CD14-positive monocyte (primary cell): ENCODE data around the gene SLC4A5. TPM values are rescaled to one million over a fixed set of nuclear protein-coding genes. Genes with fewer than 3 reads are reported as not detected.

ENCODE experiments used
- DNase-seq, 3 donors: peaks; one replicate each; pipeline ENCODE4 v3.0.0-alpha.2; 2011 to 2022
- H2AFZ ChIP-seq: 2 replicates; pipeline ENCODE4 v1.6.0; 2012; ENCODE audit warnings: mild to moderate bottlenecking, low read depth, low read length, inconsistent platforms; ENCODE audit not compliant: insufficient read depth, poor library complexity, severe bottlenecking
- H3K27ac ChIP-seq, 2 donors: 1 replicate in 1 of 2; 2 replicates in 1 of 2; pipeline ENCODE4 v1.5.1; 2012 to 2013; ENCODE audit warnings: low read length in 2 of 2, control low read depth in 1 of 2, inconsistent platforms in 1 of 2, low read depth in 1 of 2, mild to moderate bottlenecking in 1 of 2
- H3K27me3 ChIP-seq, 2 donors: one replicate each; pipeline versions ENCODE4 v1.6.0 to v1.6.1; 2011 to 2013; ENCODE audit warnings: low read length in 2 of 2; ENCODE audit not compliant: control insufficient read depth in 2 of 2, insufficient read depth in 2 of 2
- H3K36me3 ChIP-seq, 2 donors: replicated peaks in 1 of 2; 1 replicate in 1 of 2; 2 replicates in 1 of 2; pipeline versions ENCODE4 v1.5.1 to v1.6.1; 2012 to 2013; ENCODE audit warnings: low read length in 2 of 2, control low read depth in 1 of 2, inconsistent platforms in 1 of 2, mild to moderate bottlenecking in 1 of 2; ENCODE audit not compliant: insufficient read depth in 2 of 2, control insufficient read depth in 1 of 2
- H3K4me1 ChIP-seq, 2 donors: 1 replicate in 1 of 2; 2 replicates in 1 of 2; pipeline versions ENCODE4 v1.5.1 to v1.6.1; 2012 to 2013; ENCODE audit warnings: low read length in 2 of 2, control low read depth in 1 of 2, inconsistent platforms in 1 of 2, mild to moderate bottlenecking in 1 of 2, moderate library complexity in 1 of 2; ENCODE audit not compliant: insufficient read depth in 2 of 2, control insufficient read depth in 1 of 2
- H3K4me2 ChIP-seq: replicated peaks from 2 replicates; pipeline ENCODE3; 2012; ENCODE audit warnings: low read length, moderate library complexity, mild to moderate bottlenecking; ENCODE audit not compliant: poor library complexity, severe bottlenecking; ENCODE audit errors: extremely low read depth
- H3K4me3 ChIP-seq, 3 experiments: fragments of 200-600 bp in 1 of 3; sonication (generic) in 1 of 3; replicated peaks in 1 of 3; 1 replicate in 2 of 3; 2 replicates in 1 of 3; pipeline ENCODE4 v1.5.1; 2011 to 2013; ENCODE audit warnings: low read length in 3 of 3, mild to moderate bottlenecking in 3 of 3, control low read depth in 2 of 3, low read depth in 2 of 3, inconsistent platforms in 1 of 3, moderate library complexity in 1 of 3
- H3K79me2 ChIP-seq: 2 replicates; pipeline ENCODE4 v1.6.0; 2012; ENCODE audit warnings: mild to moderate bottlenecking, control low read depth, inconsistent platforms, low read length, moderate library complexity; ENCODE audit not compliant: insufficient read depth
- H3K9ac ChIP-seq: 2 replicates; pipeline ENCODE4 v1.6.0; 2017; ENCODE audit warnings: low read length, mild to moderate bottlenecking; ENCODE audit not compliant: insufficient read depth, poor library complexity, severe bottlenecking
- H3K9me3 ChIP-seq, 2 donors: replicated peaks in 1 of 2; 1 replicate in 1 of 2; 2 replicates in 1 of 2; pipeline versions ENCODE4 v1.5.1 to v1.6.1; 2012 to 2013; ENCODE audit warnings: low read length in 2 of 2, control low read depth in 1 of 2; ENCODE audit not compliant: control insufficient read depth in 1 of 2, insufficient read depth in 1 of 2
- H4K20me1 ChIP-seq: 2 replicates; pipeline ENCODE4 v1.6.0; 2012; ENCODE audit warnings: mild to moderate bottlenecking, low read length, control low read depth, moderate library complexity; ENCODE audit not compliant: insufficient read depth
- H3K27ac Mint-ChIP-seq, 7 donors: one replicate each; pipeline ENCODE4 v1.8.0; 2020; ENCODE audit warnings: mild to moderate bottlenecking in 7 of 7, mixed read lengths in 7 of 7, moderate library complexity in 6 of 7, inconsistent platforms in 2 of 7
- H3K27me3 Mint-ChIP-seq, 3 donors: one replicate each; pipeline ENCODE4 v1.8.0; 2021 to 2022; ENCODE audit warnings: low read depth in 3 of 3, mild to moderate bottlenecking in 3 of 3, mixed read lengths in 3 of 3, moderate library complexity in 3 of 3, inconsistent platforms in 1 of 3
- H3K36me3 Mint-ChIP-seq, 2 donors: one replicate each; pipeline ENCODE4 v1.8.0; 2020; ENCODE audit warnings: mixed read lengths in 2 of 2, inconsistent platforms in 1 of 2, mild to moderate bottlenecking in 1 of 2
- H3K4me1 Mint-ChIP-seq: one replicate; pipeline ENCODE4 v1.8.0; 2020; ENCODE audit warnings: mild to moderate bottlenecking, mixed read lengths
- H3K4me3 Mint-ChIP-seq, 2 donors: one replicate each; pipeline ENCODE4 v1.8.0; 2020; ENCODE audit warnings: mild to moderate bottlenecking in 2 of 2, mixed read lengths in 2 of 2, moderate library complexity in 1 of 2
- H3K9me3 Mint-ChIP-seq, 7 donors: one replicate each; pipeline ENCODE4 v1.8.0; 2020 to 2022; ENCODE audit warnings: mixed read lengths in 7 of 7, mild to moderate bottlenecking in 6 of 7, moderate library complexity in 6 of 7, inconsistent platforms in 2 of 7
- CTCF ChIP-seq: fragments of 200-600 bp; IDR thresholded peaks from one replicate; pipeline ENCODE4 v1.8.0; 2022; ENCODE audit warnings: antibody characterized with exemption, mild to moderate bottlenecking
- WGBS: methylation state at CpG from one replicate; pipeline ENCODE4 v1.1.5; 2013; ENCODE audit warnings: missing lambda C conversion rate; ENCODE audit not compliant: insufficient coverage; 5-methylcytosine and 5-hydroxymethylcytosine counted together
- intact Hi-C, 2 donors: fragments of 100-400 bp; cut with micrococcal nuclease; formaldehyde crosslinking; loops; one replicate each; pipeline versions ENCODE4 v1.15.0 to v1.15.1; 2023
- polyA plus RNA-seq, 3 donors: library from polyadenylated mRNA; depleted of rRNA in 1 of 3; unstranded in 2 of 3; stranded (reverse) in 1 of 3; fragments of 300-500 nt in 2 of 3; fragments of >200 nt in 1 of 3; fragmentation: Illumina TruSeq in 2 of 3; gene quantifications; 1 replicate in 2 of 3; 2 replicates in 1 of 3; pipeline ENCODE4 v1.2.3, GENCODE V29; 2012 to 2021

The SLC4A5 gene
- polyA plus RNA-seq, 3 donors: 0.10 to 1.1 TPM; not detected in 1

- Histone ChIP-seq H4K20me1 (no peaks in the 10 kb centered on the region), H3K79me2 (no peaks in the 10 kb centered on the region), H3K4me3 (no peak overlapping the region), H3K36me3 (no peaks in the 10 kb centered on the region), H3K9ac (no peak overlapping the region), H3K27ac (no peak overlapping the region), H3K9me3 (no peaks in the 10 kb centered on the region), H3K4me2 (no peak overlapping the region), H2AFZ (no peak overlapping the region), H3K27me3 (no peaks in the 10 kb centered on the region), H3K4me1 (no peaks in the 10 kb centered on the region)
- H3K9me3 Mint-ChIP-seq: no peaks in the 10 kb centered on the region
- H3K4me3 Mint-ChIP-seq: no peak overlapping the region
- DNase-seq: no peak
- H3K36me3 Mint-ChIP-seq: no peaks in the 10 kb centered on the region
- H3K27ac Mint-ChIP-seq: no peak overlapping the region
- intact Hi-C loops: no loop called here
- no peaks in the 10 kb centered on the region for H3K4me1 Mint-ChIP-seq
- WGBS: 84% methylated on average over 4 of the region's 4 CpGs
- no peak for TF ChIP-seq CTCF
- H3K27me3 Mint-ChIP-seq: peaks cover 0 to 9% (median 0%) of the 10 kb centered on the region in 3 donors
Observed at GRCh38 chr2:74278694-74279093, 64.5 kb downstream of the SLC4A5 start.

GRCh38 chr2:74278176-74278575 lies 65.0 kb downstream of the SLC4A5 start:
- TF ChIP-seq CTCF: no peak
- H3K4me1 ChIP-seq: no peaks in the 10 kb centered on the region
- no peaks in the 10 kb centered on the region for H3K9me3 Mint-ChIP-seq
- no peaks in the 10 kb centered on the region for H3K79me2 ChIP-seq
- H3K36me3 ChIP-seq: no peaks in the 10 kb centered on the region
- no peaks in the 10 kb centered on the region for H3K27me3 ChIP-seq
- H3K27ac Mint-ChIP-seq: no peak overlapping the region
- 100% methylated on average over 2 of the region's 2 CpGs for WGBS
- peaks cover 0 to 6% (median 0%) of the 10 kb centered on the region in 3 donors for H3K27me3 Mint-ChIP-seq
- H2AFZ ChIP-seq: no peak overlapping the region
- no peak overlapping the region for H3K27ac ChIP-seq
- no peak overlapping the region for H3K4me3 ChIP-seq
- no peak overlapping the region for H3K9ac ChIP-seq
- no peaks in the 10 kb centered on the region for H4K20me1 ChIP-seq
- intact Hi-C loops: no loop called here
- no peaks in the 10 kb centered on the region for H3K36me3 Mint-ChIP-seq
- no peaks in the 10 kb centered on the region for H3K4me1 Mint-ChIP-seq
- H3K4me2 ChIP-seq: no peak overlapping the region
- no peak for DNase-seq
- no peaks in the 10 kb centered on the region for H3K9me3 ChIP-seq
- no peak overlapping the region for H3K4me3 Mint-ChIP-seq
